NCI-H1436 (cell line): Measurements from ENCODE around the gene BRPF1.

ENCODE experiments used
- DNase-seq: peaks from one replicate; lab custom pipeline; 2025; lab: John Stamatoyannopoulos, UW

BRPF1 gene

GRCh38 chr3:9701006-9701405, 30.5 kb upstream of the BRPF1 start:
- no peak for DNase-seq

- DNase-seq, result no peak
Observed at GRCh38 chr3:9701711-9702110, 29.8 kb upstream of the BRPF1 start.

GRCh38 chr3:9703240-9703639, 28.3 kb upstream of the BRPF1 start:
- DNase-seq, result no peak

- no peak for DNase-seq
Observed at GRCh38 chr3:9703736-9704346, 27.7 kb upstream of the BRPF1 start, which contains the start of gene CPNE9. Gene CPNE9 (plus strand): TSS chr3:9703833. CDS start chr3:9703997, 164 bp downstream.

GRCh38 chr3:9704347-9705322, 26.9 kb upstream of the BRPF1 start:
- DNase-seq, result no peak

- DNase-seq, result no peak
Observed at GRCh38 chr3:9710174-9710739, 21.3 kb upstream of the BRPF1 start.

GRCh38 chr3:9712415-9712814, 19.1 kb upstream of the BRPF1 start:
- no peak for DNase-seq

- DNase-seq, result no peak
Observed at GRCh38 chr3:9713142-9713541, 18.4 kb upstream of the BRPF1 start.

- DNase-seq, result no peak
Observed at GRCh38 chr3:9715136-9715535, 16.4 kb upstream of the BRPF1 start.

GRCh38 chr3:9715764-9716437, 15.6 kb upstream of the BRPF1 start:
- no peak for DNase-seq

- no peak for DNase-seq
Observed at GRCh38 chr3:9716801-9717555, 14.6 kb upstream of the BRPF1 start.

- DNase-seq, result no peak
Observed at GRCh38 chr3:9717563-9717962, 14.0 kb upstream of the BRPF1 start.

- DNase-seq, result no peak
Observed at GRCh38 chr3:9718118-9718517, 13.4 kb upstream of the BRPF1 start.

- no peak for DNase-seq
Observed at GRCh38 chr3:9721015-9721699, 10.4 kb upstream of the BRPF1 start.

GRCh38 chr3:9721700-9722060, 9.9 kb upstream of the BRPF1 start:
- no peak for DNase-seq

- DNase-seq, result no peak
Observed at GRCh38 chr3:9725775-9726515, 5.6 kb upstream of the BRPF1 start.

GRCh38 chr3:9727041-9727595, 4.4 kb upstream of the BRPF1 start:
- DNase-seq, result no peak

- DNase-seq, result no peak
Observed at GRCh38 chr3:9727743-9728142, 3.8 kb upstream of the BRPF1 start.

GRCh38 chr3:9729419-9729818, 2.1 kb upstream of the BRPF1 start:
- no peak for DNase-seq

GRCh38 chr3:9730657-9731205, 804 bp upstream of the BRPF1 start:
- DNase-seq, result no peak
